ENCODE measurements around the gene CCL16.
"Not testable (repeated sequence)": the region's sequence is repeated elsewhere in the genome, so short reads cannot be mapped to it uniquely, and the experiment has no call there.

CCL16 gene

DNA sequence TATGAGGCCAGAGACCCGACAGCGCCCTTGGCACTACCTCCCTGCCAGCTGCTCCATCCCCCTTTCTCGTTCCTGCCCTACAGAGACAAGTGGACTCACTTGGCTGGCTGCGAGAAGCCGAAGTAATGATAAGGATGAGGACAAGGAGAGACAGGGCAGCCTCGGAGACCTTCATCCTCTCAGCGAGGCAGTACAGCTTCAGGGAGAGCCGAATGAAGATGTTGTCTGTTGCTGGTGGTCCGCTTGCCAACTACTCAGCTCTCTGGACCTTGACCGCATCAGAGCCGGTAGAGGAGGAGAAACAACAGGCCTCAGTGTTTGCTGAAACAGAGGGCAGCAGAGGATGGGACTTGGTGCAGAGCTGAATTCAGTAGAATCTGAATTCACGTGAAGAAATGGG, at the start of gene CCL16:
TSS of gene CCL16 (minus strand) at position 252 of the 400 bp plus-strand sequence. CDS start at position 175, 77 bp downstream.
- no peak for DNase-seq (ENCODE audit: low spot score)

DNA sequence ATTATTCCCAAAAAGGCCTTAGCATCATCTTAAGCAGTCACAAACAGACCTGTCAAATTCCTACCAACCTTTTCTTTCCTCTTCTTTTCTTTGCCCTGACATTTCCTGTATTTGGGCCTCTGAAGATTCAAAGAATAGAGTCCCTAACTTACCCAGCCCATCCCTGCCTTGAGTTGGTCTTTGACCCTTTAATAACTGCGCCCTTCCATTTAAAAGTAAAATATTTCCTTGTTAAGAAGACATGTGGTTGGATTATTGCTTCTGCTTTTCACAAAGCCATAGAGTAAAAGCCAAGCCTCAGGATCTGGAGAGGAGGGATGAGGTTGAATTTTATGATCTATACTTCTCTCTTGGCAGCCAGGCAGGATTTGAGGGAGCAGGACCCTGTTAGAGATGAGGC, 49.7 kb upstream of the CCL16 start:
- DNase-seq (ENCODE audit: low spot score) = no peak

- DNase-seq (ENCODE audit: low spot score) = no peak
These were observed 46.5 kb upstream of the CCL16 start for GRCh38 chr17:36027761-36028160.

DNA sequence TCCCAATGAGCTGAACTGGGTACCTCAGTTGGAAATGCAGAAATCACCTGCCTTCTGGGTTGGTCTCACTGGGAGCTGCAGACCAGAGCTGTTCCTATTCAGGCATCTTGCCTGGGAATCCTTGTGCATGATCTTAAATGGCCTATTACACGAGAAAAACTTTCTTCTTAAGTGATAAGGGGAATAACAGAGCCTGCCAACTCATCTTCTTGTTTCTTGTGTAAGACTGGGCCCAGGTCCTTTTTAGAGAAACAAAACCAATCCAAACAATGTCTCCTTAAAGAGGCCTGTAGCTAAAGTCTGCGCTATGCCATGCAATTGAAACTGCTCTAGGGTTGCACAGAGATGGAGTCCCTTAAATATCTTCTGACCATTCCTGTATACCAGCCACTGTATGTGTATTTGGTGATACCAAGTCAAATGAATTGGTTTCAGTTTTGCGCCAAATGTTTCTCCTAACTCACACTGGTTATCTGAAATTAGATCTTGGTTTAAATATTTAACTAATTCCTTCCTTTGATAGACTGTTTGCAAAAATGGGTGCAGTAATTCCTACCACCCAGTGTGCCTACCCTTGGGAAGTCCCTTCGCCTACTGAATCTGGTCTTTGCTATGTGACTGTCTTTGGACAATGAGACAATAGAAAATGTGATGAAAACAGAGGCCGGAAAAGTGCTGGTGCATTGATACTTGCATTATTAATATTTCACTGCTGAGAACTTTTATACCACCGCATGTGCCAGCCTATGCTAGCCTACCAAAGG, 43.0 kb upstream of the CCL16 start:
- no peak for DNase-seq (ENCODE audit: low spot score)

GRCh38 chr17:36019423-36019822, 38.1 kb upstream of the CCL16 start:
- DNase-seq (ENCODE audit: low spot score) = no peak

- no peak for DNase-seq (ENCODE audit: low spot score)
These were observed 36.5 kb upstream of the CCL16 start, which contains the start of gene CCL23 for GRCh38 chr17:36017799-36018198. CCL23 (minus strand) TSS chr17:36017972; CDS start chr17:36017897, 75 bp downstream.

- no peak for DNase-seq (ENCODE audit: low spot score)
These were observed 35.3 kb upstream of the CCL16 start for GRCh38 chr17:36016555-36016954.

GRCh38 chr17:36015895-36016294, 34.6 kb upstream of the CCL16 start:
- DNase-seq (ENCODE audit: low spot score) = not testable (repeated sequence)

GRCh38 chr17:36014946-36015345, 33.6 kb upstream of the CCL16 start:
- no peak for DNase-seq (ENCODE audit: low spot score)

DNA sequence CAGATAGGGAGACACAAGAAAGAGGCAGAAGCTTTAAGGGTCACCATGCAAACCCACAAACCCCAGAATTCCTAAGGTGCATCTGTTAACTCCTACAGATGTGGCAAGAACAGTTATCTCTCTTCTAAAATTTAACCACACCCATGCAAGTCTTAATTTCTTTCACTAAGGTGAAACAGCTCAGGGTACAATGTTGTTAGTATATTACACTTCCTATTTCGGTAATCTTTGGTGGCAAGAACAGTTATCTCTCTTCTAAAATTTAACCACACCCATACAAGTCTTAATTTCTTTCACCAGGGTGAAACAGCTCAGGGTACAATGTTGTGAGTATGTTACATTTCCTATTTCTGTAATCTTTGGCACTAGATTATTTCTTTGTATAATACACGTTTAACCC, 29.9 kb upstream of the CCL16 start:
- DNase-seq (ENCODE audit: low spot score) = no peak

DNA sequence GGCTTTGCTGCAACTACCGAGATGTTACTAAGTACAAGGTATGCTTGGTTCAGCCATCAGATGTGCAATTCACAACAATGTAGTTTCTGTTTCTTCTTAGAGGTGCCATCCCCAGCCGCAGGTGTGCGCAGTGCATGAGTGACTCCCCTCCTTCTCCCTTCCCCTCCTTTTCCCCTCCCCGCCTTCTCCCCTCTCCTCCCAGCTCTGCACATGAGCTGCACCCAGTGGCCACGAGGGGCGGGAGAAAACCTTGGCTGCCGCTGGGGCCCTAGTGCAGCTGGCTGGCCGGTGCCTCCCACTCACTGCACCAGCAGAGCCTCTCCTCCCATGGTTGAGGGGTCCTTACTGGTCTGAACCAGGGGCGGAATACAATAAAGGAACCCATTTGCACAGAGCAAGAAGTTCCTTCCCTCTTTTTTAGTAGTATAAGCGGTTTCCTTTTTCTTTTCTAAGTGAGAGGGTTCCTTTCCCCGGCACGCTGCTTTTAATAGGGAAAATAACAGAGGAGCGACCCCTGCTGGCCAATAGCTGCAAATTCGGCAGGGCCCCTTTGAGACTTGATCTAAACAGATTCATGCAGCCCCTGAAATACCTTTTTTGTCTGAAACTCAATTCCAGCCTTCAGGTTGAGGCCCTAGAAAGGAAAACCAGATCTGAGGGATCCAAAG, 27.8 kb upstream of the CCL16 start:
- peak; percentile 24 for DNase-seq (ENCODE audit: low spot score)

- DNase-seq (ENCODE audit: low spot score) = no peak
These were observed 23.4 kb upstream of the CCL16 start for GRCh38 chr17:36004594-36005108.

- no peak for DNase-seq (ENCODE audit: low spot score)
These were observed 21.3 kb upstream of the CCL16 start for GRCh38 chr17:36002631-36003030.

GRCh38 chr17:36001862-36002603, 20.7 kb upstream of the CCL16 start:
- DNase-seq (ENCODE audit: low spot score) = no peak

DNA sequence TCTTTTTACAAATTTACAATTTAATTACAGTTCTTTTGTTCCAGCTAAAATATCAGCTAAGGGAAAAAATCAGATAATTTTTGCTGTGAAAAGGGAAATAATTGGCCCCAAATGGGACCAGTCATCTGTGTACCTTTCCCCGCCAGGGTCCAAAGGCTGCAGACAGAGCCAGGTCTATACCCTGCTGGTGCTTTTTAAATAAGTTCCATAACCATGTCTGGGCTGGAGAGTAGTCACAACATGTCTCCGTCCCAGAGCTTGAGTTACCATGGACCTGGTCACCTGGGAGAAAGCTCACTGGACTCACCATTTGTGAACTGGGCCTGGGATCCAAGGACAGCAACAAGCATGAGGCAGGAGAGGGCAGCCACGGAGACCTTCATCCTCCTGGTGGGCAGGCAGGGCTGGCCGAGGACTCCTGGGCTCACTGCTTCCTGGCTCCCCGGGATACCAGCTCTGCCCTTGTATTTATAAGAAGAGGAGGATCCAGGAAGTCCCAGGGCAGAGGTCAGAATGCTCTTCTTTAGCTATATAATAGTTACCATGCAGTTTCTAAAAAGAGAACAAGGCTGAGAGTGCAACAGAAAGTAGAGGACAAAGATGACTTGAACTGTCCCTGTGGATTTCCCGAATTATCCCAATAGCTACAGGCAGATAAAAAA, 19.9 kb upstream of the CCL16 start, which contains the start of gene CCL15:
TSS of gene CCL15 (minus strand) at position 444 of the 662 bp plus-strand sequence. CDS start at position 383, 61 bp downstream.
- DNase-seq (ENCODE audit: low spot score) = no peak

- DNase-seq (ENCODE audit: low spot score) = no peak
These were observed 19.4 kb upstream of the CCL16 start for GRCh38 chr17:36000732-36001109.

- no peak for DNase-seq (ENCODE audit: low spot score)
These were observed 17.5 kb upstream of the CCL16 start for GRCh38 chr17:35998756-35999155.

- DNase-seq (ENCODE audit: low spot score) = no peak
These were observed 16.8 kb upstream of the CCL16 start for GRCh38 chr17:35998018-35998545.

DNA sequence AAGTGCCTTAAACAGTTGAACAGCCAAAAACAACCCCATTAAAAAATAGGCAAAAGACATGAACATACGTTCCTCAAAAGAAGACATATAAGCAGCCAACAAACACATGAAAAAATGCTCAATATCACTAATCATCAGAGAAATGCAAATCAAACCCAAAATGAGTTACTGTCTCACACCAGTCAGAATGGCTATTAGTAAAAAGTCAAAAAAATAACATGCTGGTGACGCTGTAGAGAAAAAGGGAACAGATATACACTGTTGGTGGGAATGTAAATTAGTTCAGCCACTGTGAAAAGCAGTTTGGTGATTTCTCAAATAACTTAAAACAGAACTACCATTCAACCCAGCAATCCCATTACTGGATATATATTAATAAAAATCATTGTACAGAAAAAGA, 14.0 kb upstream of the CCL16 start:
- not testable (repeated sequence) for DNase-seq (ENCODE audit: low spot score)

DNA sequence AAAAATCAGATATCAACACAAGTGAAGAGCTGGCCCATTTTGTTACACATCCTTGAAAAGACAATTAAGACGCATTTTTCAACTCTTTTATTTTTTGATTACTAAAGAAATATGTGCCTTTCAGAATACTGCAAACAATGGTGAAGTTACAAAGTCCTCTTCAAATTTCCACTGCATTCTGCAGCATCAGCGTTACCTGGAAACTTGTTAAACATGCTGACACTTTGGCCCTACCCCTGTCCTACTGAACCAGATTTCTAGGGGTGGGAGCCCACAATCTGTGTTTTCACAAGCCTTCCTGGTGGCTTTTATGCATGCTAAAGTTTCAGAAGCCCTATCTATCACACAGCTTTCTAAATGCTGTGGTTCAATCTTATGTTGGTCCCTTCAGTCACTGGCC, 9.8 kb upstream of the CCL16 start:
- no peak for DNase-seq (ENCODE audit: low spot score)

GRCh38 chr17:35988164-35988563, 6.9 kb upstream of the CCL16 start:
- DNase-seq (ENCODE audit: low spot score) = no peak

GRCh38 chr17:35986643-35987042, 5.3 kb upstream of the CCL16 start, which contains the start of gene CCL14:
CCL14 (minus strand) TSS chr17:35986729; CDS start chr17:35986649, 80 bp downstream.
- DNase-seq (ENCODE audit: low spot score) = no peak
